ENCODE data around the gene MAST4. TPM values are rescaled to one million over a fixed set of nuclear protein-coding genes. Genes with fewer than 3 reads are reported as not detected.

Gene MAST4
- total RNA-seq, result 30.2 TPM

DNA sequence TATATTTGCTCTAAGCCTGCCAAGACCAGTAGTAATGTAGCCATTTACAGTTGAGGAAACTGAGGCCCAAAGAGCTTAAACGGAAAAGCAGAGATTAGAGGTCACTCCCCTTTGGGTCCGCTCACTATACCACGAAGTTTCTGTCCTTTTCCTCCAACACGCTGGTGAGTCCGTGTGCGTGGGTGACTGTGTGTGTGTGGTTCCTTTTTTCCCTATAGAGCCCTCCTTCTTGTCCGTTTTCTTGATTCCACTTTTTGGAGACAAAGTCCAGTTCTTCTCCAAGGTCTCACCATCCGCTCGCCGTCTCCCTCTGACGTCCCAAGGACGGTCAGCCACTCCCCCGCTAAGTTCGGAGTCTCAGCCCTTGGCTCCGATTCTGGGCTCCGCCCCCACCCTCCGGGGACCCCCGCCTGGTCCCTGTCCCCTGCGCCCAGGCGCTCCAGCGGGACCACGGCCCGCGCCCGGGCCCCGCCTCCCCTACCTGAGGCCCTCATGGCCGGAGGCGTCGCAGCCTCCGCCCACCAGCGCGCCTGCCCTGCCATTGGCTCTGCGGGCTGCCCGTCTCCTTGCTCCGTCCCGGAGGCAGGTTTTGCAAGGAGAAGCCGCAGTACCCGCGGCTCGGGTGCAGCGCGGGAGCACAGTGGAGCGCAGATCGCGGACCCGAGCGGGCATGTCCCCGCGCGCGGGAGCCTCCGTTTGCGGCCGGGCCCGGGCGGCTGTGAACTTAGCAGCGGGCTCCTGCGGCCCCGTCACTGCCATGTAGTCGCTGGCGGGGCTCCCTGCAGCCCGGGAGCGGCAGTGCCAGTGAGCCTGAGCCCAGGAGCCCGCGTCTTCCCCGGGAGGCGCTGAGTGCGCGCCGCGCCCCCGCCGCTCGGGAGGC lies at the start of gene MAST4:
TSS of gene MAST4 (plus strand) at position 638 of the 880 bp plus-strand sequence. CDS start 263 bp downstream, outside the sequence.

DNA sequence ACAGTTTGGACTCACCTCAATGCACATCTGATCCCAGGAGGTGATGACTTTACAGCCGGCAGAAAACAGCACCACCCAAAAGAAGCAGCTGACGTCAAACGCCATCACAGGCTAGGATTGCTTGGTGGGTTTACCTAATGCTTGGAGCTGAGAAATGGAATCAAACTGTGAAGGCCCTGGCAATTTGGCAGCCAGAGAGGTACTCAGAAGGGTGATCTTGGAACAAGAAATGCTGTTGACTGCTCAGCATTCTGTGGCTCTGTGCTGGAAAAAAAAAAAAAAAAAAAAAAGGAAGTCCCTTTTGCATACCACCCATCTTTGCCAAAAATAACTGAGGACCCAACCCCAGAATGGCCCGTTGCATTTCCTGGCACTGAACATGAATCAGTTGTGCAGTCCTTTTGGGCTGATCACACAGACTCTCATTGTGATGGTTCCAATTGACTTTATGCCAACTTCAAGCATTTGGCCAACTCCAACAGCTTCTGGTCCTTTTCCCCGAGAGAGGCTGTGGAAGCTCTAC lies 600.4 kb downstream of the MAST4 start, which contains the start of gene CD180:
TSS of gene CD180 (minus strand) at position 263 of the 523 bp plus-strand sequence. CDS start at position 105, 158 bp downstream.

